Adrenal gland (tissue), 12 donors: ENCODE results near the gene RRAD. TPM values are rescaled to one million over a fixed set of nuclear protein-coding genes. Genes with fewer than 3 reads are reported as not detected.

Experiments
- DNase-seq, 7 donors: peaks; one replicate each; pipeline ENCODE4 v3.0.0-alpha.2; 2019 to 2020
- H3K27ac ChIP-seq, 5 donors: fragments of 200-600 bp; sonication (generic) in 4 of 5; 1 replicate in 3 of 5; 2 replicates in 2 of 5; pipeline versions ENCODE4 v1.5.1 to v1.8.0; 2016 to 2020; ENCODE audit warnings: mild to moderate bottlenecking in 1 of 5
- H3K27me3 ChIP-seq: fragments of 200-600 bp; 2 replicates; pipeline ENCODE4 v1.8.0; 2021
- H3K36me3 ChIP-seq, 2 donors: fragments of 200-600 bp; replicated peaks in 1 of 2; 1 replicate in 1 of 2; 2 replicates in 1 of 2; pipeline versions ENCODE4 v1.5.1 to v1.8.0; 2018 to 2022
- H3K4me1 ChIP-seq, 2 donors: fragments of 200-600 bp; replicated peaks in 1 of 2; 1 replicate in 1 of 2; 2 replicates in 1 of 2; pipeline versions ENCODE4 v1.5.1 to v1.8.0; 2018 to 2021
- H3K4me3 ChIP-seq, 4 donors: fragments of 200-600 bp; sonication (generic) in 3 of 4; one replicate each; pipeline ENCODE4 v1.5.1; 2016 to 2018
- H3K9me3 ChIP-seq, 3 donors: fragments of 200-600 bp; sonication (generic) in 1 of 3; replicated peaks in 1 of 3; 1 replicate in 2 of 3; 2 replicates in 1 of 3; pipeline versions ENCODE4 v1.5.1 to v1.8.0; 2016 to 2021
- CTCF ChIP-seq, 6 experiments: fragments of 450-650 bp in 4 of 6; fragments of 200-600 bp in 2 of 6; sonication (generic) in 1 of 6; IDR thresholded peaks; 1 replicate in 5 of 6; 2 replicates in 1 of 6; pipeline versions ENCODE4 v1.5.1 to v1.8.0; 2016 to 2021; ENCODE audit warnings: antibody characterized with exemption in 6 of 6, mild to moderate bottlenecking in 2 of 6, moderate library complexity in 1 of 6
- POLR2A ChIP-seq, 2 donors: fragments of 450-650 bp; IDR thresholded peaks; one replicate each; pipeline ENCODE4 v1.6.1; 2017; ENCODE audit warnings: antibody characterized with exemption in 2 of 2, mild to moderate bottlenecking in 2 of 2, moderate library complexity in 1 of 2
- WGBS, 4 donors: extraction: QIAGEN DNeasy Blood & Tissue Kit in 2 of 4; methylation state at CpG; one replicate each; pipeline versions ENCODE4 v1.1.5 to v1.1.7; 2013 to 2017; 5-methylcytosine and 5-hydroxymethylcytosine counted together
- intact Hi-C, 2 donors: fragments of 100-400 bp; cut with DNase I; formaldehyde crosslinking; loops; one replicate each; pipeline versions ENCODE4 v1.14.1 to v1.15.0; 2022 to 2023
- polyA plus RNA-seq, 3 donors: library from polyadenylated mRNA; stranded (reverse); fragments of 200-250 nt in 2 of 3; fragments of 350-450 nt in 1 of 3; fragmentation: Illumina TruSeq in 1 of 3; extraction: RNeasy Lipid Tissue Mini Kit (QIAGEN cat#74804) in 1 of 3; gene quantifications; one replicate each; pipeline ENCODE4 v1.2.3, GENCODE V29; 2013 to 2014
- total RNA-seq, 9 donors: library from RNA; depleted of rRNA in 4 of 9; stranded (reverse); fragments of >200 nt in 4 of 9; fragments of 120-200 nt in 1 of 9; fragmentation: NEBNext Ultra II Directional in 1 of 9; extraction: Animal tissue kit (Norgen Biotek cat#: 25700) in 1 of 9; gene quantifications; one replicate each; pipeline versions ENCODE4 v1.1.0 to v1.2.4, GENCODE V29; 2013 to 2023
- donor health status: healthy with polysubstance abuse.
- donor health status: Bipolar disorder and iron deficiency.
- donor health status: DM: yes; HTN: yes; CAD: no.
- donor health status: DM: no; HTN: no; CAD: no.
- donor health status: DM: no; HTN: no; CAD: no.
- donor health status: DM: yes; HTN: yes; CAD: no.

RRAD gene
- total and polyA plus RNA-seq, 12 donors: 0.22 to 52.5 (median 13.0) TPM

GRCh38 chr16:66886321-66886720 lies 39.0 kb downstream of the RRAD start:
- no peaks in the 10 kb centered on the region for H3K9me3 ChIP-seq
- WGBS, 4 donors: 69 to 78% (median 73%) methylated on average over 2 of the region's 2 CpGs
- no peak for TF ChIP-seq CTCF (IDR thresholded peaks at IDR 0.05)
- no peak for TF ChIP-seq POLR2A (IDR thresholded peaks at IDR 0.05)
- H3K27me3 ChIP-seq: no peaks in the 10 kb centered on the region
- H3K4me3 ChIP-seq: no peak overlapping the region
- peaks cover 0 to 17% of the 10 kb centered on the region in 2 donors for H3K36me3 ChIP-seq
- intact Hi-C loops: no loop called here
- H3K4me1 ChIP-seq: peaks cover 2 to 18% of the 10 kb centered on the region in 2 donors
- H3K27ac ChIP-seq: no peak overlapping the region
- no peak for DNase-seq

- no peak for DNase-seq
Observed at GRCh38 chr16:66885491-66885890, 39.8 kb downstream of the RRAD start.

GRCh38 chr16:66882702-66883101 lies 42.6 kb downstream of the RRAD start:
- TF ChIP-seq POLR2A (IDR thresholded peaks at IDR 0.05) (no peak), CTCF (IDR thresholded peaks at IDR 0.05) (no peak)
- Histone ChIP-seq H3K9me3 (no peaks in the 10 kb centered on the region), H3K27me3 (no peaks in the 10 kb centered on the region), H3K36me3 (peaks cover 0 to 17% of the 10 kb centered on the region in 2 donors), H3K4me3 (no peak overlapping the region), H3K4me1 (peaks cover 13 to 14% of the 10 kb centered on the region in 2 donors), H3K27ac (no peak overlapping the region)
- 94 to 98% (median 96%) methylated on average over 3 of the region's 3 CpGs for WGBS, 4 donors
- intact Hi-C loops: no loop called here
- DNase-seq: no peak

More at GRCh38 chr16:66885491-66885890, 39.8 kb downstream of the RRAD start:
- Histone ChIP-seq H3K9me3 (no peaks in the 10 kb centered on the region), H3K27ac (no peak overlapping the region), H3K36me3 (peaks cover 0 to 17% of the 10 kb centered on the region in 2 donors), H3K4me1 (peaks cover 9 to 22% of the 10 kb centered on the region in 2 donors), H3K4me3 (no peak overlapping the region), H3K27me3 (no peaks in the 10 kb centered on the region)
- WGBS, 4 donors: 89 to 92% (median 89%) methylated on average over 12 of the region's 12 CpGs
- TF ChIP-seq POLR2A (IDR thresholded peaks at IDR 0.05): no peak
- no peak for TF ChIP-seq CTCF (IDR thresholded peaks at IDR 0.05)
- intact Hi-C loops: no loop called here

- no peaks in the 10 kb centered on the region for H3K9me3 ChIP-seq
- no peak overlapping the region for H3K27ac ChIP-seq
- H3K36me3 ChIP-seq: peaks cover 0 to 17% of the 10 kb centered on the region in 2 donors
- no peak for DNase-seq
- intact Hi-C loops: no loop called here
- H3K4me3 ChIP-seq: peak overlapping the region in 1 of 4 donors; percentile 22
- 81 to 92% (median 89%) methylated on average over 8 of the region's 8 CpGs for WGBS, 4 donors
- H3K4me1 ChIP-seq: peaks cover 13 to 14% of the 10 kb centered on the region in 2 donors
- no peaks in the 10 kb centered on the region for H3K27me3 ChIP-seq
- TF ChIP-seq CTCF (IDR thresholded peaks at IDR 0.05): no peak
- TF ChIP-seq POLR2A (IDR thresholded peaks at IDR 0.05): no peak
Observed at GRCh38 chr16:66881964-66882508, 43.3 kb downstream of the RRAD start.
